ENCODE measurements around the gene IFI6. TPM values are rescaled to one million over a fixed set of nuclear protein-coding genes. Genes with fewer than 3 reads are reported as not detected.

Gene IFI6
- total and polyA plus RNA-seq, 7 donors = 9.0 to 245 (median 51.5) TPM

DNA sequence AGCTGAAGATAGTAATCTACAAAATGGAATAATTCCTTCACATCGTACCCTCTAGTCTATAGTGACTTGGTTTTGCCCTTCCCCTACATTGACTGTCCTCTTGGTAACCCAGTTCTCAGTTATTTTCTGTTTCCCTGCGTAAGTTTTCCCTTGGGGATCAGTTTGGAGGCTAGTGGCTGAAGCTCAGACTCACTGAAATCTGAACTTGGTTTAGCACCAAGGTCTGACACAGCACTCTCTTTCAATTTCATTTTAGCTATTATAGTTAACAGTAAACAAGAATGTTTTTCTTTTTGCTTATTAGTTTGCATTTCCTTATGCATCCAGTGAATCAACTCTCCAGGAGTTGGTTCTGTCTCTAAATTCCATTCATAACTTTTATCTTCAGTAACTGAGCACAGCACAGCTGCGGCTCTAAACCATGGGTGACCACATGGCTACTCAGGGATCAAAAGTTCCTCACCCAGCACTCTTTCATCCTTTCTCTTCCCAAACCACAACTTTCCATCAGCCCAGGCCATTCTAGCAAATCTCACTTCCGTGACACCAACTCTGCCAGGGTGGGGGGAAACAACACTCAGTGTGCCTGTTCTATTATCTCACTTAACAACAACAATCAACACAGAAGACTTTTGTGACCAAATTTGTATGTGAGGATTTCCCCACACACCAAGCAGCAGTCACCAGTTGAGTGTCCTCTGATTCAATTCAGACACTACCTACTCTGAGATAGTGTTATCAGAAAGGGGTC lies 17.6 kb upstream of the IFI6 start:
- no peaks in the 10 kb centered on the region for H3K4me1 ChIP-seq
- no peak for DNase-seq
- H3K9me3 ChIP-seq = no peaks in the 10 kb centered on the region
- 67 to 82% methylated on average over 4 of the region's 4 CpGs for whole genome bisulfite sequencing, 2 donors
- no peaks in the 10 kb centered on the region for H3K36me3 ChIP-seq
- H3K27me3 ChIP-seq = no peaks in the 10 kb centered on the region
- no peak overlapping the region for H3K27ac ChIP-seq
- intact Hi-C loops (cut with DNase I) = no loop called here
- no peak for TF ChIP-seq POLR2A (IDR thresholded peaks at IDR 0.05)
- TF ChIP-seq POLR2AphosphoS5 (IDR thresholded peaks at IDR 0.05) = no peak
- TF ChIP-seq EP300 (IDR thresholded peaks at IDR 0.05) = no peak
- no peak for TF ChIP-seq CTCF (IDR thresholded peaks at IDR 0.05)
- H3K4me3 ChIP-seq = no peak overlapping the region

DNA sequence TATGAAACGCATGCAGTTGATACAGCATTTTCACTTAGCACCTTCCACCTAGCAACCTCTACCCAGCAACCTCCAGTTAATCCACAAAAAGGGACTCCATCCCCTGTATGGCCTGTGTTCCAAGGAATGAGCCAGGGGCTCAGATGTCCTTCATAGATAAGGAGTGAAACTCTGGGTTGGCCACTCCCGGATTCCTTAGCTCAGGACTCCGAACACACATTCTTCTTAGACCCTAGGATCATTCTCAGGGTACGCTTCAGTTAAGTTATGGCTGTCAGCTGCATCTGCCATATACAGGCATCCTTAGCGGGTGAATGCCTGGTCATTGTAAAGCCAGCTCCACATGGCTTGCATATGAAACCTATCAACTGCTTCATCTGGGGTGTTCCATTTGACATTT lies 15.9 kb upstream of the IFI6 start:
- H3K27me3 ChIP-seq = no peaks in the 10 kb centered on the region
- WGBS, 2 donors = 95% methylated on average over 5 of the region's 5 CpGs
- H3K4me3 ChIP-seq = no peak overlapping the region
- DNase-seq = no peak
- no peaks in the 10 kb centered on the region for H3K36me3 ChIP-seq
- no peaks in the 10 kb centered on the region for H3K4me1 ChIP-seq
- intact Hi-C loops (cut with DNase I) = no loop called here
- no peak for TF ChIP-seq POLR2A (IDR thresholded peaks at IDR 0.05)
- no peak for TF ChIP-seq EP300 (IDR thresholded peaks at IDR 0.05)
- no peak for TF ChIP-seq CTCF (IDR thresholded peaks at IDR 0.05)
- no peak for TF ChIP-seq POLR2AphosphoS5 (IDR thresholded peaks at IDR 0.05)
- no peak overlapping the region for H3K27ac ChIP-seq
- no peaks in the 10 kb centered on the region for H3K9me3 ChIP-seq

GRCh38 chr1:27686223-27686990 lies 14.4 kb upstream of the IFI6 start:
- TF ChIP-seq POLR2A (IDR thresholded peaks at IDR 0.05) (no peak), CTCF (IDR thresholded peaks at IDR 0.05) (no peak), POLR2AphosphoS5 (IDR thresholded peaks at IDR 0.05) (no peak), EP300 (IDR thresholded peaks at IDR 0.05) (no peak)
- intact Hi-C loops (cut with DNase I) = no loop called here
- H3K9me3 ChIP-seq = peaks cover 0 to 7% (median 4%) of the 10 kb centered on the region in 4 donors
- H3K27ac ChIP-seq = no peak overlapping the region
- DNase-seq = no peak
- no peak overlapping the region for H3K4me3 ChIP-seq
- H3K27me3 ChIP-seq = no peaks in the 10 kb centered on the region
- 37 to 68% methylated on average over 21 of the region's 21 CpGs for WGBS, 2 donors
- H3K4me1 ChIP-seq = no peaks in the 10 kb centered on the region
- no peaks in the 10 kb centered on the region for H3K36me3 ChIP-seq

GRCh38 chr1:27684176-27684575 lies 12.2 kb upstream of the IFI6 start:
- no peak for DNase-seq
- H3K4me1 ChIP-seq = no peaks in the 10 kb centered on the region
- no peak overlapping the region for H3K4me3 ChIP-seq
- intact Hi-C loops (cut with DNase I) = no loop called here
- 90 to 92% methylated on average over 2 of the region's 2 CpGs for WGBS, 2 donors
- no peaks in the 10 kb centered on the region for H3K36me3 ChIP-seq
- no peaks in the 10 kb centered on the region for H3K27me3 ChIP-seq
- H3K27ac ChIP-seq = no peak overlapping the region
- peaks cover 0 to 10% (median 8%) of the 10 kb centered on the region in 4 donors for H3K9me3 ChIP-seq
- TF ChIP-seq POLR2A (IDR thresholded peaks at IDR 0.05) = no peak
- no peak for TF ChIP-seq CTCF (IDR thresholded peaks at IDR 0.05)
- TF ChIP-seq POLR2AphosphoS5 (IDR thresholded peaks at IDR 0.05) = no peak
- no peak for TF ChIP-seq EP300 (IDR thresholded peaks at IDR 0.05)

Measured in sigmoid colon (tissue), 7 donors.